ENCODE data around the gene JMJD1C. TPM values are rescaled to one million over a fixed set of nuclear protein-coding genes. Genes with fewer than 3 reads are reported as not detected.
"Not testable (repeated sequence)": the region's sequence is repeated elsewhere in the genome, so short reads cannot be mapped to it uniquely, and the experiment has no call there.

The JMJD1C gene
- total RNA-seq, 1 donor from 2014 or later = 61.4 TPM

GRCh38 chr10:63410633-63411032 lies 55.1 kb downstream of the JMJD1C start:
- intact Hi-C loops (cut with micrococcal nuclease) = no loop called here

GRCh38 chr10:63409465-63410027 lies 56.2 kb downstream of the JMJD1C start:
- intact Hi-C loops (cut with micrococcal nuclease) = no loop called here

- intact Hi-C loops (cut with micrococcal nuclease) = no loop called here
Observed at GRCh38 chr10:63407136-63407662, 58.6 kb downstream of the JMJD1C start.

- intact Hi-C loops (cut with micrococcal nuclease) = no loop called here
Observed at GRCh38 chr10:63396133-63396761, 69.5 kb downstream of the JMJD1C start.

GRCh38 chr10:63393050-63393449 lies 72.7 kb downstream of the JMJD1C start:
- intact Hi-C loops (cut with micrococcal nuclease) = no loop called here

GRCh38 chr10:63392224-63392623 lies 73.6 kb downstream of the JMJD1C start:
- intact Hi-C loops (cut with micrococcal nuclease) = no loop called here

GRCh38 chr10:63391812-63392211 lies 74.0 kb downstream of the JMJD1C start:
- intact Hi-C loops (cut with micrococcal nuclease) = no loop called here

GRCh38 chr10:63390521-63390920 lies 75.3 kb downstream of the JMJD1C start:
- intact Hi-C loops (cut with micrococcal nuclease) = no loop called here

- intact Hi-C loops (cut with micrococcal nuclease) = loop anchor here (1.0 to 5.0 kb wide), 8 partner anchors 10 to 656 kb away; partner anchors contain the start of gene JMJD1C
Observed at GRCh38 chr10:63388421-63389031, 77.3 kb downstream of the JMJD1C start.

GRCh38 chr10:63385254-63385653 lies 80.5 kb downstream of the JMJD1C start:
- intact Hi-C loops (cut with micrococcal nuclease) = loop anchor here (5.0 kb wide), 1 partner anchor 653 kb away; no protein-coding TSS in a partner anchor

GRCh38 chr10:63384675-63385074 lies 81.1 kb downstream of the JMJD1C start:
- intact Hi-C loops (cut with micrococcal nuclease) = loop anchor here (5.0 kb wide), 1 partner anchor 652 kb away; no protein-coding TSS in a partner anchor

- intact Hi-C loops (cut with micrococcal nuclease) = no loop called here
Observed at GRCh38 chr10:63384001-63384400, 81.8 kb downstream of the JMJD1C start.

- intact Hi-C loops (cut with micrococcal nuclease) = no loop called here
Observed at GRCh38 chr10:63383141-63383540, 82.6 kb downstream of the JMJD1C start.

GRCh38 chr10:63382066-63382465 lies 83.7 kb downstream of the JMJD1C start:
- intact Hi-C loops (cut with micrococcal nuclease) = no loop called here

GRCh38 chr10:63377305-63377661 lies 88.5 kb downstream of the JMJD1C start:
- intact Hi-C loops (cut with micrococcal nuclease) = not testable (repeated sequence)

GRCh38 chr10:63376560-63377304 lies 89.0 kb downstream of the JMJD1C start:
- intact Hi-C loops (cut with micrococcal nuclease) = no loop called here

- intact Hi-C loops (cut with micrococcal nuclease) = no loop called here
Observed at GRCh38 chr10:63375859-63376258, 89.9 kb downstream of the JMJD1C start.

- intact Hi-C loops (cut with micrococcal nuclease) = no loop called here
Observed at GRCh38 chr10:63375458-63375857, 90.3 kb downstream of the JMJD1C start.

GRCh38 chr10:63374991-63375390 lies 90.8 kb downstream of the JMJD1C start:
- intact Hi-C loops (cut with micrococcal nuclease) = no loop called here

GRCh38 chr10:63373176-63373575 lies 92.6 kb downstream of the JMJD1C start:
- intact Hi-C loops (cut with micrococcal nuclease) = no loop called here

- intact Hi-C loops (cut with micrococcal nuclease) = no loop called here
Observed at GRCh38 chr10:63369711-63370110, 96.1 kb downstream of the JMJD1C start.

- intact Hi-C loops (cut with micrococcal nuclease) = no loop called here
Observed at GRCh38 chr10:63368365-63368764, 97.4 kb downstream of the JMJD1C start.

All from T-helper 1 cell treated with Interleukin-12 subunit alpha and Interleukin-12 subunit beta and Interleukin-4 antibody, amounts not matched to agents 30 ng/mL and 1 ng/mL, for 36 hours (primary cell).